NCI-H1694 (cell line): ENCODE results near the gene LRP1B.
"Not testable (repeated sequence)": the region's sequence is repeated elsewhere in the genome, so short reads cannot be mapped to it uniquely, and the experiment has no call there.

Experiments
- DNase-seq: peaks from one replicate; lab custom pipeline; 2025; lab: John Stamatoyannopoulos, UW

The LRP1B gene

DNA sequence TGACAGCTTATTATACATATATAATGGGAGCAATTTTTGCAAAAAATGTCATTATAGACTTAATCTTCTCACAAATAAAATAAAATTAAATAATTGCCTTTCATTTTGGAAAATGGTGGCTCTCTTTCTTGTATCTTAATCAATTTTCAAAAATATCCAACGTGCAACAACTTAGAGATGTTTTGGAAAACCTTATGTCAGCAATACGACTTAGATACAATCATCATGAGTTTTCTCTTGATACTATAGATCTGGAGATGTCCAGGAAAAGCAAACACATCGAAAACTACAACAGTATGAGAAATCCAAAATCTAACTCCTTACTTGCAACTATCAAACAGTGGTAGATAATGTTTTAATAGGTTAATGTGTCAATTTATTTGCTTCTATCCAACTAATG, 1529.0 kb downstream of the LRP1B start:
- no peak for DNase-seq

DNA sequence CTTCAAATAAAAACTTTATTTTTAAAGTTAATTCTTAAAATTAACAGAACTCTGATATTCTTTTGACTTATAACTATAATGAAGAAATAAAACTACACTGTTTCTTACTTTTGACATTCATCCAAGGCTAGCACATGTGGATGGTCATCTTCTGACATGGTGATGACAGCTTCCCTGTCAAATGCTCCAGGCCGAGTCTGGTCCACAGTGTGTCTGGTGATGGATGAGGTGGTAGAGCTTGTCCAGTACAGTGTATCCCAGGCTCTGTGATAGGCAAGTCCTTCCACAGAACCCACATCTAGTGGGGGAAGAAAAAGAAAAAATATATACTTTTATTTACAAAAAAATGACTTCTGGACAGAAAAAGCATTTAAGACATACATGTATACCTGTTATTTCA, 1529.5 kb downstream of the LRP1B start:
- no peak for DNase-seq

DNA sequence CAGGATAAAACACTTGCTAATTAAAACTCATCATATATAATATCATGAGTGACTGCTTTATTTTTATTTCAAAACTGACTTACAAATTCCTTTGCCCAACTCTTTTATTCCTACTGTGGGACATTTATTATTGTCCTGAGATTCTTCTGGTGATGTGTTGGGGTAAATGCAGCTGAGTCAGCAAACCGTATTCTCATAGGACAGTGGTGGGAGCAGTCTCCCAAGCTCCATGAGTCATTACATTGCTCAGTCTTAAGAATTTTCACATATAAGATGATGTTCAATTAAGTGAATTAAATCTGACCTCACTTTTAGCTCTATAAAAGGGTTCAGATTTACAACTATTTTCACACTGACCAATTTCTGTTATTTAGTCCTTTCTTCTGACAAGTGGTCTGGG, 1530.7 kb downstream of the LRP1B start:
- DNase-seq: no peak

DNA sequence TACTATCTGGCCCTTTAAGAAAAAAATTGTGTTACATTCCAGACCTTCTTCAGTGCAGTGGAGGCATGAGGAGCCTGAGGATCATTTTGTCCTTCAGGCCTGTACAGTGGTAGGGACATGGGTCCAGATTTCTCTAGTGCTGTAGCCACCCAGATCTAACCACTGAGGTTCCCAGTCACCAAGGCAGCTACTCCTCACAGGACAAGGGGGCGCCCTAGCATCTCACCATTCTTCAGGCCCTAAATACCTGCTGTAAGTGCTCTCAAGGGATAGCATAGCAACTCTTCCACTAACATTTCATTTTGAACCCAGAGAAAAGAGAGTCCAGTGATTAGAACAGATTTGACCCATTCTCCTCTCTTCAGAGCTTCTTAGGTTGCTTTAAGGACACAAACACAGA, 1533.0 kb downstream of the LRP1B start:
- no peak for DNase-seq

DNA sequence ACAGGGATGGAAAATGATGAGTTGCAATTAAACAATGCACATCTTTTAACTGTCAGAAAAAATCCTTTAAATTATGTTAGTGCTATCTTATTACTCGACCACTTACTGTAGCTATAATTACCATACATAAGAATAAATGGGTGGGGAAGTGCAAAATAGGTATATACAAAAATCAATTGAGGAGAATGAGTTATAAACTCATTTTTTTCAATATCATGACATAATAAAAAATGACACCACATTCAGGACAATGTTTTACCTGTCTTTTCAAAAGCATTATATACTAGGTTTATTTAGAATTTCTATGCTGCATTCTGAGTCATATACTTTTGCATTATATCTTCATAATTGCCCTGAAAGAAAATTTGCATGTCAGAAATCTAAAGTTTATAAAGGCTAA, 1533.6 kb downstream of the LRP1B start:
- no peak for DNase-seq

DNA sequence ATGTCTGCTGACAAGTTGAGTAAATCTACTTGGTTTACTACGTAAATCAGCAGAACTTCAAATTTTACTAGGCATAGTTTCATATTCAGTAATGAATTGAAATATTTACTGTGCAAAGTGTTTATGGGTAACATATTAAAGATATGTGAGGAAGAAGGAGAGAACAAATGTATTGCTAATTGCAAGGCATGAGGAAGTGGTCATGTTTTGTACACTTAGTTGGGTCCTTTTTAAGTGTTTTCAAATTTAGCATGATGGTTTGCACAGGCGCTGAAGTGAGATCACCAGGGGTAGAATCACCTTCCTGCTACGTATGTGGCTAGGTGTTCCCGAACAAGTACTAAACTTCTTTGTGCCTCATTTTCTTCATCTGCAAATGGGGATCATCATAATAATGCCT, 1534.4 kb downstream of the LRP1B start:
- no peak for DNase-seq

DNA sequence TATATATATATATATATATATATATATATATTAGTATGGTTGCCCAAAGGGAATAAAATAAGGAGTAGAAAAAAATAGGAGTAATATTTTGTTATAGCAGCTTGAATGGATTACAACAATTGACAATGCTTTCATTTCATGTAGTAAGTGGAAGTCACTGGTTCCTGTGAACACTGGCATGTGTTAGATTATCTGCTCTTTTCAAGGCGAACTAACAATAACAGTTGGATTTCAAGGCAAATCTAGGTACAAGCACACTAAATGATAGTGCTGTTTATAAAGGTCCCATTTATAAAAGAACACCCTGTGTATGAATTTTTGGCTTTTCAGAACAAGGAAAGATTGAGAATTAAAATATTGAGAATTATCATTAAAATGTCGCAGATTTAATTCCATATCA, 1535.7 kb downstream of the LRP1B start:
- DNase-seq: no peak

DNA sequence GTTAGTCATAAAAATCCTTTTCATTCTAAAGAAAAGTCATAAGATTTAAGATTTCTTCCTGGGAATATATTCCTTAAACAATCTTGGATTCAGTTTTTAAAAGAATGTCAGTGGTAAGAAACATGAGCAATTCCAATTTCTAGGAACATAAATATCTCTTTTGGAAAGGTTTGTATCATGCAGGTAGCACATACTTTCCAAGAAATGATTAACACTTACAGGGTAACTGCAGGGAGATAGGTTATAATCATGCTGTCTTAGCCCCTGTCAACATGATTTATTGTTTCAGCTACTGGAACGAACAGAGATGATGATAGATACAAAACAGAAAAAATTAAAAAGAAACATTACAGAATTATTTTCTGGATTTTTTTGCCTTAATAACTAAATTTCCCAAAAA, 1537.7 kb downstream of the LRP1B start:
- DNase-seq: no peak

DNA sequence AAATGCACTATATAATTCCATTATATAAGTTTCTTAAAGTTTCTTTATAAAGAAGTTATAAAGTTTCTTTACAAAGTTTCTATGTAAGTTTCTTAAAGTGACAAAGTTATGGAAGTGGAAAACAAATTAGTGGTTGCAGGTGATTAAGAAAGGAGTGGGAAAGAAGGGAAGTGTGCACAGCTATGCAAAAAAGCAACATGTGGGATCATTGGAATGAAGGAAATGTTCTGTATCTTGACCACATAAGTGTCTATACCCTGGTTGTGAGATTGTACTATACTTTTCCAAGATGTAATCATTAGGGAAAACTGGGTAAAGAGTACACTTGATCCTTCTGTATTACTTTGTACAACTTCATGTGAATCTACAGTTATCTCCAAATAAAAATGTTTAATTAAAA, 1541.1 kb downstream of the LRP1B start:
- no peak for DNase-seq

DNA sequence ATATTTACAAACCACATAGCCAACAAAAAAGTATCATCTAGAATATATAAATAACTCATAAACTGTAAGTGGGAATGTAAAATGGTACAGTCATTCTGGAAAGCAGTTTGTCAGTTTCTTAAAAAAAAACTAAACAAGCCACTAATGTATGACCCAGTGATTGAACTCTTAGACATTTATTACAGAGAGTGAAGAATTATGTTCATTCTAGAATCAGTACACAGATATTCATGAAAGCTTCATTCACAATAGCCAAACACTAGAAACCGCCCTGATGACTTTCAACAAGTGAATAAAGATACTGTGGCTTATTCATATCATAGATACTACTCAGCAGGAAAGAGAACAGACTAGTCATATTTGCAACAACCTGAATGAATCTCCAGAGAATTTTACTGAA, 1541.5 kb downstream of the LRP1B start:
- DNase-seq: no peak

DNA sequence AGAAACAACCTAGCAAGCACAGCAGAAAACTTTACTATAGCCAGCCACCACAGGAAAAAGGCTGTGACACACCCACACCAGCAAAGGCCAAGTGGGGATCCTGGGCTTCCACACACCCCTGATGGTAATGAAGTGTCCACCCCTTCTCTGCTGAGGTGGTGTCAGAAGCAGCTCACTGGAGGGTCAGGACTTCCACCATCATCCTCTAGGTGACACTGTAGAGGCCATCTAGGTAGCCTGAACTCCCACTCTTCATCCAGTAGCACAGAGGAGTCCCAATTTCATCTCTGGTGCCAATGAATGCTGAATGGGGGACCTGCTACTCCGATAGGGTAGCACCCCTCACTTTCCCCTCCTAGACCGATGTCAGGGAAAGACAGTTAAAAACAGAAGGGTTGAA, 1544.4 kb downstream of the LRP1B start:
- peak; percentile 7 for DNase-seq

DNA sequence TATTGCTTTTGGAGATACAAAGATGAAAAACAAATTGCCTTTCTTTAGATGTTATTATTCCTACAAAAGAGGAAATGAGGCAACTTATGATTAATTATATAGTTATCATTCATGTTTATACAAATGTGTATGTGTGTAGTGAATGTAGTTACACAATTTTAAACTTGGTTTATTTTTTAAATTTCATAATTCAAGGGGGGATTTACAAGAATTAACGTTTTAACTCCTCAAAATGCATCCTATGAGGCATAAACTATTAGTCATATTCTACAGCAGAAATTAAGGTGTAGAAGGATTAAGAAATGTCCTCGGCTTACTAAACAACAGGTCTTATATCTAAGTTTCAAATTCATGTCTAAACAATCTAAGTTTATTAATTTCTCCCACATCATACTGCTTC, 1545.8 kb downstream of the LRP1B start:
- no peak for DNase-seq

DNA sequence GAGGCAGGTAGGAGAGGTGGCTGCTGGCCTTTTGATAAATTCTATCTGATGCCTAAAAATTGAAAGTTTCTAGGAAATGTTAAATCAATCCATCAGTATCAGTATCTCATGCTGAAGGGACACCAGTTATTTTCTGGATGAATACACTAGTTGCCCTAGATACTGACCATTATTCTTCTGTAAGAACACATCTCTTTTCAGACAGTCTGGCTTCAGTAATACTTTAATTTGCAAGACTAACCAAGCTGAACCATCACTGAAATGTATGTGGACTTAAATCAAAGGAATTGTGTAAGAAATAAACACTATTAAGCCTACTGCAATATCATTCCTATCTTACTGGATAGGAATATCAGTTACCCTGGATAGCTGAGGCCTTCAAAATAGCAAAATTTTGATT, 1546.3 kb downstream of the LRP1B start:
- DNase-seq: no peak

DNA sequence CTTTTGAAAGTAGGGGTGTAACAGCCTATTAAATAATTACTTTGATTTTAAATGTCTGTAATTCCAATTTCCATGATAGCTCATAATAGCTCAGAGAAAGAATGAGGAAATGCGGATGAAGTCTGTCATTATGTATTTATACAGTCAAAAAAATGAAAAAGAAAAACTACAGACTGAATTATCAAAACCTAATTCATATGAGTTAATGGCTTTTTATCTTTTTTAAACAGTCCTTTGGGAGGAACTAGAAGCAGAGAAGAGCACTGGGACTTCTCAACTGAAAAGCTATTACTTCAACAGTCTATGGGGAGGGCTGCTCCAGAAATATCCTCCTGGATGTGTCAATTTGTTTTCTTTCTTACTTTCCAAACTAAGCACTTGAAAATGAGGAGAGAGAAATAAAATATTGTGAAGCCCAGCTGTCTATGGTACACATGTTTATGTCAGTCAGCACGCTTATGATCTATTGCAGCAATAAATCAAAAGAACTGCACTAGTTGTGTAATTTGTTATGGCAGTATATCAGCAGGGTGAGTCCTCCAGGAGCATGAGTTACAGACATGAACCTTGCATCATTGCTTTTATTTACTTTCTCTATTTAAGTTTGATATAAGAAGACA, 1550.2 kb downstream of the LRP1B start:
- DNase-seq: no peak

DNA sequence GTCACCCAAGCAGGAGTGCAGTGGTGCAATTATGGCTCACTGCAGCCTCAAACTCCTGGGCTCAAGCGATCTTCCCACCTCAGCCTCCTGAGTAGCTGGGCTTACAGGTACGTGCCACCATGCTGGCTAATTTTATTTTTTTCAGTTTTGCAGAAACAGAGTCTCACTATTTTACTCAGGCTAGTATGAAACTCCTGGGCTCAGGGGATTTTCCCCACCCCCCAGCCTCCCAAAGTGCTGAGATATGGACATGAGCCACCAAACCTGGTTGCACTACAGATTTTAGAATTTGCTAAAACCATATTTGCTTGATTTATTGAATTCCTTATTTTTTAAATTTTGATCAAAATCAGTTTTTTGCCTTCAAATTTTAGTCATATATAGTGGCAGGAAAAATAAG, 1553.4 kb downstream of the LRP1B start:
- no peak for DNase-seq

DNA sequence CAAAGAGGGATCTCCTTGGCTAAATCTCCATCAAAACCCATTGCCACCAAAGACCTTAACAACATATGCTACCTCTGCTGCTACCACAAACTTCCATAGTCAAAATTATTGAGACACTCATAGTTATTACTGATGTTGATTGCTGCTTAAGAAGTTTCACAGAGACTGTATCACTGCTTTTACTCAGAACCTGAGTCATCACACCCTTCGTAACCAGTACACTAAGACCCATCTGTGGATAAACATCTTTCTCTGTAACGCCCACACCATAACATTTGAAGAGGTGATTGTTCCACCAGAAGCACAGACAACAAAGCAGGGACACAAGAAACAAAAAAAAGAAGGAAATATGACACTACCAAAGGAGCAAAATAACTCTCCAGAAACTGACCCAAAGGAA, 1563.1 kb downstream of the LRP1B start:
- DNase-seq: no peak

DNA sequence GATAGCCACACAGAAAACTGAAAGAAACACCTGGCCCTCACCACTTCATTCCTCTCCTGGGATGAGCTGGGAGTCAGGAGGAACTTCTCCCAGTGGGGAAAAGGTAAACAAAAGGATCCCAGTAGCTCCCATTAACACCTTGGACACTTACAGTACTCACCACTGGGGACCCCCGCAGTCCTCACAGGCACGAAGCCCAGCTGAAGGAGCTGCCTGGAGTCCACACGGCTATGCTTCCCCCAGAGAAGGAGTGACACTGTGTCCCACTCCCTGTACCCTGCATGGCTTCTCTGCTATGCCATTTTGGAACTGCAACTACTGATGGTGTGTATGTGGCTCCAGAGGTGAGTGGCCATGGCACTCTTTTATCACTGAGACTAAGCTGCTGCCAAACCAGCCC, 1565.1 kb downstream of the LRP1B start:
- no peak for DNase-seq

DNA sequence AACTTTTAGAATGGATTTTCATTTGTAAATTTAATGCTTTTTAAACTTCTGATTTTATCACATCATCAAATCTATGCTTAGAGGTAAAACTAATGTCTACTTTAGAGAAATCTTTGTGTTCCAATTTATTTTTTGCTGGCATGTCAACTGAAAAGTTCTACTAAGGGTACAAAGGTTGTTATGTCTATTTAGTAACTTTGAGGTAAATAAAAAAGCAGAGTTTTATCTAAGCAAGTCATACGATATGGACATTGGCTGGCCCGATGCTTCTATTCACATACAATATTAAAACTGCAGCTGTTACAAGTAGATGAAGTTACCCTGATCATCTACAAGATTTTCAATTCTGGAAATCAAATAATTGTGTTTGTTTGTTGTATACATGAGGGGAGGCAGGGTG, 1575.1 kb downstream of the LRP1B start:
- no peak for DNase-seq

DNA sequence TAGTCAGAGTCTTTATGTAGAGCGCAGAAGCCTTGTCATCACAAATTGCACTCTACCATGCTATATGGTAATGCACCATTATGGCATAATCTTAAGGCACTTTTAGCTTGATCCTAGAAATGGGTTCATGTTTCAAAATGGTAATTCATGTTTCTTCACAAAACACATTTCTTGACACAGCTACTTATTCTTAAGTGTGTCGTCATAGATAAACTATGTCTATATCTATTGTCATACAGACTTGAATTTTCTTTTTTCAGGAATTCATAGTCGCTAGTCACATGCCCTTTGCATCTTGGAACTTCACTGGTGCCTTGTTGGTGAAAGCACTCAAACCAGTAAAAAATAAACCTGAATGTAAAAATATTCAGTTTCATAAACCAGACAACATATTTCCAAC, 1578.2 kb downstream of the LRP1B start:
- no peak for DNase-seq

DNA sequence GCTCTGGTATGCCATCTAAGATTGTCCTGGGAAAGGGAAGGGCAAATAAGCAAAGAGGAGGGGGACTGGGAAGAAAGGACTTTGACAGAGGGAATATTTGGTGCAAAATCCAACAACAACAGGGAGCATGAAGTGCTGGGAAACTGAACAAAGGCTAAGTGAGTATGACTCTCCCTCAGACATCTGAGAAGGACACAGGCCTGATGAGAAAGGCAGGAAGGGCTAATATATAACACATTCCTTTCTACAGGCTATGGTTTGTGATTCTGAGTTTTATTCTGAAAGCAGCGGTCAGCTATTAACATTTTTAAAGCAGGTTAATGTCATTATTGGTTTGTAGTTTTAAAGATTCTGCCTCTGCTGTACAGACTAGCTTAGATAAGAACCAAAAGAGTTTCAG, 1579.5 kb downstream of the LRP1B start:
- no peak for DNase-seq

DNA sequence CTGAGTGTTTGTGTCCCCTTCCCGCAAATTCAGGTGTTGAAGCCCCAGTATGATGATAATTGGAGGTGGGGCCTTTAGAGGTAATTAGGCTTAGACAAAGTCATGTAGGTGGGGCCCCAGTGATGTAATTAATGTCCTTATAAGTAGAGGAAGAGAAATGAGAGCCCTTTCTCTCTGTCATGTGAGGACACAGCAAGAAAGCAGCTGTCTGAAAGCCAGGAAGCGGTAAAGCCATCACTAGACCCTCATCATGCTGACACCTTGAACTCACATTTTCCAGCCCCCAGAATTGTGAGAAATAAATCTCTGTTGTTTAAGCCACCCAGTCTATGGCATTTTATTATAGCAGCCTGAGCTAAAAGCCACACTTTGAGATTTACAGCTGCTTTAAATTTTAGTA, 1580.0 kb downstream of the LRP1B start:
- DNase-seq: no peak

DNA sequence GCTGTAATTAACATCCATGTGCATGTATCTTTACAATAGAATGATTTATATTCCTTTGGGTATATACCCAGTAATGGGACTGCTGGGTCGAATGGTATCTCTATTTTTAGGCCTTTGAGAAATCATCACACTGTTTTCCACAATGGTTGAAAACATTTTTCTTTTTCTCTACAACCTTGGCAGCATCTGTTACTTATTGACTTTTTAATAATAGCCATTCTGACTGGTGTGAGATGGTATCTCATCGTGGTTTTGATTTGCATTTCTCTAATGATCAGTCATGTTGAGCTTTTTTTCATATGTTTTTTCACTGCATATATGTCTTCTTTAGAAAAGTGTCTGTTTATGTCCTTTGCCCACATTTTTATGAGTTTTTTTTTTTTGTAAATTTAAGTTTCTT, 1586.0 kb downstream of the LRP1B start:
- DNase-seq: not testable (repeated sequence)

DNA sequence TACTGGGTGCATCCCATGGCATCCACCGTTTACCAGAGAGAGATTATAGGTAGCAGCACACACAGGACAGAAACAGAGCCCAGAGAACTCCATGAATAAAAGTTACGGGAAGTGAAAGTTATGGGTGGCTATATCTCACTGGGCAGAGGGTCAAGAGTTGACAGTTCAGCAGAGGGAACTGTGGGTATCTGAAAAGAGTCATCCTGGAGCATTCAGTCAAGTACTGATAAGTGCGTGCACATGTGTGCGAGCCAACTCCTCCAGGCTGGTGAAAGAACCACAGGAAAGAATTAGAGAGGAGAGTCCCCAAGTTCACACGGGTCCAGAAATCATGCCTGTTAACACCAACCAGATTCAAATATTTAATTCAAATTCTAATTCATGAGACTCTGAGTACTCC, 1588.2 kb downstream of the LRP1B start:
- no peak for DNase-seq

DNA sequence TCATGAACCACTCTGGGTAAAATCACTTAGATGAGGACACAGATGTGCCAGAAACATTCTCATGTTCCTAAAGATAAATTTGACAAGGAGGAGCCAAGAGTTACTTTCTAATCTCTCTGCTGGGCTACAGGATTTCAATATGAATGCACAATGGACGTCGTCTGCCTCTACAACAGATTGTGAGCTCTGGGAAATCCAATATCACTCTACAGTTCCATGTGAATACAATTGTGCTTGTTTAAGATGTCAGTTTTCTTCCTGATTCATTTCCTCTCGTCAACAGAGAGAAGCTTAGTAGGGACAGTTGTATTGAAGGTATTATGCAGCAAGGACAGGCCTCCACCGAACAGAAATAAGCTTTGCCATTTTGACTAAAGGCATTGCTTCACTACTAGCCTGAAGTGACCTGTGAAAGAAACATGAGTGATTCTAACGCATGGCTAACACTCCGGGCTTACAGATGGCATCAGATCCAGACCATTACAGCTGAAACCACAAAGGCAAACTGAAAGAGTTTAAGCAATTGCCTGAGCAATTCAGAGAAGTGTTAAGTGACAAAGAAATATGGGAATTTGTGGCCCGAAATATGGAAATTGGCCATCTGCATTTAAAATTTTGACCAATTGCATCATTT, 1591.5 kb downstream of the LRP1B start:
- DNase-seq: no peak
